Caco-2 (cell line): ENCODE measurements around the gene ANKFN1. TPM values are rescaled to one million over a fixed set of nuclear protein-coding genes. Genes with fewer than 3 reads are reported as not detected.

Source experiments
- BruUV-seq: library from RNA; stranded (reverse); fragments of 400-500 nt; replicated peaks from 2 replicates; lab custom pipeline; 2021; lab: Mats Ljungman, UMichigan
- CTCF ChIA-PET: fragments of 300-600 bp; sonication (Branson Sonifier 250); formaldehyde crosslinking; loops from one replicate; lab custom pipeline; 2022; ENCODE audit warnings: antibody characterized with exemption; lab: Charles Lee
- POLR2A ChIA-PET: fragments of 300-600 bp; sonication (Branson Sonifier 250); formaldehyde crosslinking; loops from one replicate; lab custom pipeline; 2022; ENCODE audit warnings: antibody characterized with exemption; lab: Charles Lee
- DNase-seq, 2 experiments: peaks; one replicate each; pipeline versions ENCODE4 v3.0.0 to v3.0.0-alpha.2; 2020 to 2022
- H3K27me3 ChIP-seq: replicated peaks from 2 replicates; pipeline ENCODE4 v1.6.0; 2011; ENCODE audit warnings: low read length; ENCODE audit not compliant: control insufficient read depth, insufficient read depth
- H3K36me3 ChIP-seq: 2 replicates; pipeline ENCODE4 v1.5.1; 2011; ENCODE audit warnings: low read length; ENCODE audit not compliant: control insufficient read depth, insufficient read depth
- H3K4me1 ChIP-seq: fragments of 250-450 bp; sonication (Bioruptor Pico); 2 replicates; pipeline ENCODE4 v1.5.1; 2020; ENCODE audit warnings: mild to moderate bottlenecking
- H3K4me3 ChIP-seq: 2 replicates; pipeline ENCODE4 v1.5.1; 2011; ENCODE audit warnings: low read depth, mild to moderate bottlenecking, control low read depth, low read length
- H3K9me3 ChIP-seq: fragments of 250-450 bp; sonication (Bioruptor Pico); 2 replicates; pipeline ENCODE4 v1.5.1; 2020; ENCODE audit warnings: mild to moderate bottlenecking, moderate library complexity
- H3K27ac Mint-ChIP-seq: one replicate; pipeline ENCODE4 v1.8.0; 2022; ENCODE audit warnings: mixed read lengths; ENCODE audit not compliant: unreplicated experiment
- H3K27me3 Mint-ChIP-seq: one replicate; pipeline ENCODE4 v1.8.0; 2022; ENCODE audit warnings: mixed read lengths; ENCODE audit not compliant: insufficient read depth, unreplicated experiment
- H3K36me3 Mint-ChIP-seq: one replicate; pipeline ENCODE4 v1.8.0; 2022; ENCODE audit warnings: mild to moderate bottlenecking, mixed read lengths; ENCODE audit not compliant: insufficient read depth, unreplicated experiment
- H3K4me1 Mint-ChIP-seq: one replicate; pipeline ENCODE4 v1.8.0; 2022; ENCODE audit warnings: low read depth, mixed read lengths; ENCODE audit not compliant: unreplicated experiment
- H3K4me3 Mint-ChIP-seq: one replicate; pipeline ENCODE4 v1.8.0; 2022; ENCODE audit warnings: mild to moderate bottlenecking, moderate library complexity, mixed read lengths; ENCODE audit not compliant: unreplicated experiment
- H3K9me3 Mint-ChIP-seq: one replicate; pipeline ENCODE4 v1.8.0; 2022; ENCODE audit warnings: mixed read lengths; ENCODE audit not compliant: unreplicated experiment
- CTCF ChIP-seq, 2 experiments: fragments of 200-600 bp in 1 of 2; IDR thresholded peaks; 1 replicate in 1 of 2; 2 replicates in 1 of 2; pipeline versions ENCODE4 v1.5.1 to v1.8.0; 2011 to 2022; ENCODE audit warnings: antibody characterized with exemption in 1 of 2, control low read depth in 1 of 2, inconsistent platforms in 1 of 2, low read depth in 1 of 2, low read length in 1 of 2, mild to moderate bottlenecking in 1 of 2, moderate library complexity in 1 of 2; ENCODE audit not compliant: insufficient read depth in 1 of 2, severe bottlenecking in 1 of 2, unreplicated experiment in 1 of 2
- intact Hi-C: fragments of 100-400 bp; cut with micrococcal nuclease; formaldehyde crosslinking; loops from one replicate; pipeline ENCODE4 v1.10.0; 2022; ENCODE audit not compliant: unreplicated experiment
- total RNA-seq: library from RNA; stranded (reverse); gene quantifications from 2 replicates; pipeline ENCODE4 v1.2.3, GENCODE V29; 2022

Gene ANKFN1
- total RNA-seq, 1 experiment from 2014 or later = 0.34 TPM

GRCh38 chr17:56468840-56469239, 315.6 kb downstream of the ANKFN1 start:
- no peaks in the 10 kb centered on the region for H3K4me1 ChIP-seq
- peaks cover 9% of the 10 kb centered on the region for H3K9me3 Mint-ChIP-seq
- no TSS peak for BruUV-seq
- H3K27me3 Mint-ChIP-seq = no peaks in the 10 kb centered on the region
- no peak overlapping the region for H3K4me3 ChIP-seq
- intact Hi-C loops = no loop called here
- CTCF ChIA-PET = no interaction called here
- peaks cover 5% of the 10 kb centered on the region; the same call in 1 of the 2 replicates for H3K9me3 ChIP-seq
- no peak overlapping the region for H3K27ac Mint-ChIP-seq
- POLR2A ChIA-PET = no interaction called here
- no peak for TF ChIP-seq CTCF (IDR thresholded peaks at IDR 0.05; ENCODE audit: insufficient read depth in 1 of 2, low read depth in 1 of 2, low read length in 1 of 2, severe bottlenecking in 1 of 2, unreplicated experiment in 1 of 2)
- no peaks in the 10 kb centered on the region for H3K4me1 Mint-ChIP-seq
- no peaks in the 10 kb centered on the region for H3K27me3 ChIP-seq
- no peak overlapping the region for H3K4me3 Mint-ChIP-seq
- no peaks in the 10 kb centered on the region for H3K36me3 Mint-ChIP-seq
- no peaks in the 10 kb centered on the region for H3K36me3 ChIP-seq
- no peak for DNase-seq

- H3K36me3 Mint-ChIP-seq = no peaks in the 10 kb centered on the region
- no peaks in the 10 kb centered on the region for H3K36me3 ChIP-seq
- CTCF ChIA-PET = no interaction called here
- H3K4me3 ChIP-seq = no peak overlapping the region
- no peaks in the 10 kb centered on the region for H3K4me1 ChIP-seq
- no peak for DNase-seq
- H3K4me1 Mint-ChIP-seq = no peaks in the 10 kb centered on the region
- peaks cover 5% of the 10 kb centered on the region; the same call in 1 of the 2 replicates for H3K9me3 ChIP-seq
- no peak overlapping the region for H3K4me3 Mint-ChIP-seq
- intact Hi-C loops = loop anchor here (10.0 kb wide), 2 partner anchors 97 to 147 kb away; no protein-coding TSS in a partner anchor
- no peak for TF ChIP-seq CTCF (IDR thresholded peaks at IDR 0.05; ENCODE audit: insufficient read depth in 1 of 2, low read depth in 1 of 2, low read length in 1 of 2, severe bottlenecking in 1 of 2, unreplicated experiment in 1 of 2)
- H3K27me3 ChIP-seq = no peaks in the 10 kb centered on the region
- H3K9me3 Mint-ChIP-seq = peaks cover 9% of the 10 kb centered on the region
- POLR2A ChIA-PET = no interaction called here
- no TSS peak for BruUV-seq
- no peak overlapping the region for H3K27ac Mint-ChIP-seq
- no peaks in the 10 kb centered on the region for H3K27me3 Mint-ChIP-seq
Observed at GRCh38 chr17:56471696-56472095, 318.4 kb downstream of the ANKFN1 start.

- CTCF ChIA-PET = no interaction called here
- intact Hi-C loops = loop anchor here (5.0 to 10.0 kb wide), 3 partner anchors 38 to 150 kb away; no protein-coding TSS in a partner anchor
- Mint-ChIP-seq H3K27me3 (no peaks in the 10 kb centered on the region), H3K36me3 (no peaks in the 10 kb centered on the region), H3K4me1 (no peaks in the 10 kb centered on the region), H3K9me3 (peaks cover 9% of the 10 kb centered on the region), H3K4me3 (no peak overlapping the region), H3K27ac (no peak overlapping the region)
- no peaks in the 10 kb centered on the region for H3K4me1 ChIP-seq
- POLR2A ChIA-PET = no interaction called here
- H3K36me3 ChIP-seq = no peaks in the 10 kb centered on the region
- H3K9me3 ChIP-seq = 0 out of 2 replicates have a peak, but pooled peaks cover 5% of the 10 kb centered on the region
- no peak for DNase-seq
- no peak for TF ChIP-seq CTCF (IDR thresholded peaks at IDR 0.05; ENCODE audit: insufficient read depth in 1 of 2, low read depth in 1 of 2, low read length in 1 of 2, severe bottlenecking in 1 of 2, unreplicated experiment in 1 of 2)
- H3K4me3 ChIP-seq = no peak overlapping the region
- BruUV-seq = no TSS peak
- H3K27me3 ChIP-seq = no peaks in the 10 kb centered on the region
Observed at GRCh38 chr17:56475116-56475515, 321.8 kb downstream of the ANKFN1 start.
